OCI-LY7 (cell line): ENCODE measurements around the gene RBM47.

Experiments
- CTCF ChIP-seq: fragments of 200-600 bp; sonication (generic); conservative IDR thresholded peaks from 2 replicates; pipeline ENCODE4 v1.5.1; 2014; ENCODE audit warnings: mild to moderate bottlenecking, antibody characterized with exemption, low read length, moderate library complexity, mixed read lengths
- EZH2phosphoT487 ChIP-seq: fragments of 200-600 bp; sonication (generic); IDR thresholded peaks from 2 replicates; pipeline ENCODE4 v1.6.1; 2018; ENCODE audit warnings: low read depth, borderline replicate concordance, mild to moderate bottlenecking, mixed run types, antibody characterized with exemption, low read length, moderate library complexity, mixed read lengths

DNA sequence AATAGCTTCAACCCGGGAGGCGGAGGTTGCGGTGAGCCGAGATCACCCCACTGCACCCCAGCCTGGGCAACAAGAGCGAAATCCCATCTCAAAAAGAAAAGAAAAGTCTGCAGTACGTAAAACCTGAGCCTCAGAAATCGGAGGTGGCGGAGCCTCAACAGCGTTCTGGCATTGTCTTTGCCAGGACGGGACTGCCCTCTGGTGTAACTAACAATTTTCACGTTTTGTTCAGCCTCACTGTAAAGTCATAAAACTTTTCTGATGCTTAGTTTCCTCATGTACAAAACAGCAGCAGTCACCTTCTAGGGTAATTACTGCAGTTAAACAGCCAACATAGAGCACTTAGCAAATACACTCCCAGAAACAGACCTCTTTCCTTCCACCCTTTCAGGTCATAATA lies 121.7 kb downstream of the RBM47 start:
- TF ChIP-seq CTCF = peak; percentile 37; the same call in 1 of the 2 replicates
- TF ChIP-seq EZH2phosphoT487 = no peak
